CD4-positive, alpha-beta T cell (primary cell): Measurements from ENCODE around the gene SLFN12L. TPM values are rescaled to one million over a fixed set of nuclear protein-coding genes. Genes with fewer than 3 reads are reported as not detected.
"Not testable (repeated sequence)": the region's sequence is repeated elsewhere in the genome, so short reads cannot be mapped to it uniquely, and the experiment has no call there.

Experiments
- ATAC-seq: fragments of 200-7000 bp; cut with Tn5 transposase; one replicate; pipeline ENCODE4 v1.10.0; 2022; ENCODE audit warnings: mild to moderate bottlenecking; ENCODE audit not compliant: poor library complexity
- CTCF ChIA-PET: fragments of 350-600 bp; sonication (Branson Sonifier 250); formaldehyde crosslinking; loops from one replicate; lab custom pipeline; 2021; ENCODE audit warnings: antibody characterized with exemption, inconsistent platforms; lab: Charles Lee
- POLR2A ChIA-PET: fragments of 350-600 bp; sonication (Branson Sonifier 250); formaldehyde crosslinking; loops from one replicate; lab custom pipeline; 2021; ENCODE audit warnings: antibody characterized with exemption, inconsistent platforms; lab: Charles Lee
- DNase-seq, 14 experiments: peaks; one replicate each; pipeline ENCODE4 v3.0.0-alpha.2; 2013 to 2020; ENCODE audit warnings: mixed read lengths in 2 of 14
- H3K27ac ChIP-seq, 2 donors: one replicate each; pipeline versions ENCODE4 v1.5.1 to v1.7.0; 2013; ENCODE audit warnings: low read length in 2 of 2, low read depth in 1 of 2, mild to moderate bottlenecking in 1 of 2
- H3K27me3 ChIP-seq, 2 experiments: 1 replicate in 1 of 2; 2 replicates in 1 of 2; pipeline versions ENCODE4 v1.6.1 to v1.7.0; 2013; ENCODE audit warnings: low read length in 2 of 2, control low read depth in 1 of 2, mild to moderate bottlenecking in 1 of 2, moderate library complexity in 1 of 2; ENCODE audit not compliant: insufficient read depth in 2 of 2, control insufficient read depth in 1 of 2
- H3K36me3 ChIP-seq: one replicate; pipeline ENCODE4 v1.6.1; 2013; ENCODE audit warnings: low read length, control low read depth; ENCODE audit not compliant: insufficient read depth
- H3K4me1 ChIP-seq: one replicate; pipeline ENCODE4 v1.6.1; 2013; ENCODE audit warnings: low read length, control low read depth; ENCODE audit not compliant: insufficient read depth
- H3K4me3 ChIP-seq: one replicate; pipeline ENCODE4 v1.5.1; 2013; ENCODE audit warnings: mild to moderate bottlenecking, low read length, moderate library complexity
- H3K9me3 ChIP-seq, 2 experiments: 1 replicate in 1 of 2; 2 replicates in 1 of 2; pipeline versions ENCODE4 v1.6.1 to v1.7.0; 2013; ENCODE audit warnings: low read length in 2 of 2, mild to moderate bottlenecking in 2 of 2, control low read depth in 1 of 2, moderate library complexity in 1 of 2; ENCODE audit not compliant: control insufficient read depth in 1 of 2, insufficient read depth in 1 of 2
- H3K27ac Mint-ChIP-seq: one replicate; pipeline ENCODE4 v1.8.0; 2020; ENCODE audit warnings: mixed read lengths
- H3K27me3 Mint-ChIP-seq: one replicate; pipeline ENCODE4 v1.8.0; 2021; ENCODE audit warnings: mixed read lengths
- H3K36me3 Mint-ChIP-seq: one replicate; pipeline ENCODE4 v1.8.0; 2021; ENCODE audit warnings: low read depth, mixed read lengths
- H3K4me1 Mint-ChIP-seq: one replicate; pipeline ENCODE4 v1.8.0; 2021; ENCODE audit warnings: low read depth, mixed read lengths
- H3K4me3 Mint-ChIP-seq: one replicate; pipeline ENCODE4 v1.8.0; 2020; ENCODE audit warnings: mild to moderate bottlenecking, mixed read lengths
- H3K9me3 Mint-ChIP-seq: one replicate; pipeline ENCODE4 v1.8.0; 2020; ENCODE audit warnings: mixed read lengths
- intact Hi-C, 2 experiments: fragments of 100-400 bp; cut with DNase I in 1 of 2; cut with micrococcal nuclease in 1 of 2; formaldehyde crosslinking; loops; one replicate each; pipeline versions ENCODE4 v1.15.1 to v1.9.0; 2023 to 2025; cut with DNase I, micrococcal nuclease
- total RNA-seq, 174 experiments: library from RNA in 2 of 174; stranded (reverse) in 2 of 174; gene quantifications; one replicate each; pipeline ENCODE4 v1.2.3 and lab custom pipeline; 2021 to 2026
- TF ChIP-seq, protein P1 (sequence below): fragments of 200-600 bp; IDR thresholded peaks from one replicate; pipeline ENCODE4 v1.8.0; 2022; ENCODE audit warnings: antibody characterized with exemption, mild to moderate bottlenecking

Gene SLFN12L
- total RNA-seq, 2 experiments from 2014 or later: 23.4 to 24.3 TPM

- H3K4me3 Mint-ChIP-seq: peak overlapping the region; percentile 38
- H3K4me1 ChIP-seq: peaks cover 17% of the 10 kb centered on the region
- peak in 7 of 14 experiments; percentile 11 to 75 (median 42) for DNase-seq
- peak overlapping the region; percentile 3 to 30 for H3K27ac ChIP-seq
- H3K9me3 Mint-ChIP-seq: peaks cover 3% of the 10 kb centered on the region
- H3K27me3 ChIP-seq: no peaks in the 10 kb centered on the region
- H3K36me3 Mint-ChIP-seq: peaks cover 36% of the 10 kb centered on the region
- POLR2A ChIA-PET: interaction anchor here (0.6 to 2.9 kb wide), 8 partner anchors 9 to 254 kb away, joined by 3 to 24 read pairs (median 4); partner anchors contain the start of genes SLFN12 and SLFN13
- peak; percentile 78 for ATAC-seq
- H3K36me3 ChIP-seq: no peaks in the 10 kb centered on the region
- H3K27me3 Mint-ChIP-seq: no peaks in the 10 kb centered on the region
- H3K27ac Mint-ChIP-seq: peak overlapping the region; percentile 73
- CTCF ChIA-PET: no interaction called here
- H3K4me1 Mint-ChIP-seq: peaks cover 47% of the 10 kb centered on the region
- peaks cover 0 to 3% of the 10 kb centered on the region in 2 experiments for H3K9me3 ChIP-seq
- intact Hi-C loops: loop anchor here in 1 of 2 experiments (2.0 kb wide), 1 partner anchor 17 kb away; no protein-coding TSS in a partner anchor
- H3K4me3 ChIP-seq: no peak overlapping the region
- TF ChIP-seq, protein P1, sequence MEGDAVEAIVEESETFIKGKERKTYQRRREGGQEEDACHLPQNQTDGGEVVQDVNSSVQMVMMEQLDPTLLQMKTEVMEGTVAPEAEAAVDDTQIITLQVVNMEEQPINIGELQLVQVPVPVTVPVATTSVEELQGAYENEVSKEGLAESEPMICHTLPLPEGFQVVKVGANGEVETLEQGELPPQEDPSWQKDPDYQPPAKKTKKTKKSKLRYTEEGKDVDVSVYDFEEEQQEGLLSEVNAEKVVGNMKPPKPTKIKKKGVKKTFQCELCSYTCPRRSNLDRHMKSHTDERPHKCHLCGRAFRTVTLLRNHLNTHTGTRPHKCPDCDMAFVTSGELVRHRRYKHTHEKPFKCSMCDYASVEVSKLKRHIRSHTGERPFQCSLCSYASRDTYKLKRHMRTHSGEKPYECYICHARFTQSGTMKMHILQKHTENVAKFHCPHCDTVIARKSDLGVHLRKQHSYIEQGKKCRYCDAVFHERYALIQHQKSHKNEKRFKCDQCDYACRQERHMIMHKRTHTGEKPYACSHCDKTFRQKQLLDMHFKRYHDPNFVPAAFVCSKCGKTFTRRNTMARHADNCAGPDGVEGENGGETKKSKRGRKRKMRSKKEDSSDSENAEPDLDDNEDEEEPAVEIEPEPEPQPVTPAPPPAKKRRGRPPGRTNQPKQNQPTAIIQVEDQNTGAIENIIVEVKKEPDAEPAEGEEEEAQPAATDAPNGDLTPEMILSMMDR: no peak
Measured at GRCh38 chr17:35467824-35468223, 69.7 kb downstream of the SLFN12L start.

DNA sequence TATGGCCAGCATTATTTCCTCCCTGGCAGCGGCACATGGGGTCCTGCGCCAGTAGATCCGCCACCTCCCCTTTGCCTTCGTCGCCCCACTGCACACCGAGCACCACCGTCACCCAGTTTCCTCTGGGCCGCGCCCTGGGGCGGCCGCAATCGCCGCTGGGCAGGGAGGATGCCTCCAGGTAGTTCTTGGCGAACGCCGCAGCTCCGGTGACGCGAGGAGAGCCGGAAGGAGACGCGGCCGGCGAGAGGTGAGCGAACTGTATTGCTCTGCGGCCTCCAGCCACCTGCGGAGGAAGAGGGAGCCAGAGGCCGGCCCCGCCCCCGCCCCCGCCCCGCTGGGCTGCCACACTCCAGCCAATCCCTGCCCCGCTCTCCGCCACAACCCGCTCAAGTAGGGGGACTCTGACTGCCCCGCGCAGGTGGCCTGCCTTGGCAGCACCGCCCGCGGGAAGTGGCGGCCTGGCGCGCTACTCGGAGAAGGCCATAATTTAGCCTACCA, 77.1 kb downstream of the SLFN12L start:
- peak overlapping the region; percentile 80 for H3K27ac Mint-ChIP-seq
- H3K4me1 Mint-ChIP-seq: peaks cover 28% of the 10 kb centered on the region
- POLR2A ChIA-PET: interaction anchor here (0.7 to 2.3 kb wide), 5 partner anchors 12 to 322 kb away, joined by 3 to 14 read pairs (median 4); partner anchors contain the start of gene SLFN13
- CTCF ChIA-PET: no interaction called here
- Histone ChIP-seq H3K4me1 (peaks cover 12% of the 10 kb centered on the region), H3K9me3 (peaks cover 0 to 7% of the 10 kb centered on the region in 2 experiments), H3K27me3 (no peaks in the 10 kb centered on the region), H3K27ac (no peak overlapping the region), H3K36me3 (no peaks in the 10 kb centered on the region), H3K4me3 (peak overlapping the region; percentile 42)
- TF ChIP-seq, protein P1: no peak
- intact Hi-C loops: no loop called here
- ATAC-seq (peak; percentile 92), DNase-seq (peak; percentile 27 to 92 (median 52))
- peaks cover 12% of the 10 kb centered on the region for H3K9me3 Mint-ChIP-seq
- peaks cover 14% of the 10 kb centered on the region for H3K36me3 Mint-ChIP-seq
- H3K4me3 Mint-ChIP-seq: peak overlapping the region; percentile 68
- H3K27me3 Mint-ChIP-seq: no peaks in the 10 kb centered on the region

- H3K4me1 Mint-ChIP-seq, intact Hi-C loops, H3K4me1 ChIP-seq, H3K36me3 Mint-ChIP-seq, ATAC-seq, H3K36me3 ChIP-seq, POLR2A ChIA-PET, H3K4me3 Mint-ChIP-seq, CTCF ChIA-PET, H3K9me3 ChIP-seq, H3K4me3 ChIP-seq, H3K27ac Mint-ChIP-seq, H3K27me3 Mint-ChIP-seq, H3K27ac ChIP-seq, DNase-seq, H3K27me3 ChIP-seq: not testable (repeated sequence)
- peaks cover 12% of the 10 kb centered on the region for H3K9me3 Mint-ChIP-seq
Measured at GRCh38 chr17:35454035-35454434, 83.4 kb downstream of the SLFN12L start.
